Nephron (organoid): Measurements from ENCODE around the gene MORN5.
A peak's percentile ranks its signal among the peaks of the same experiment; 100 is the strongest.

ENCODE experiments used
- H3K27ac Mint-ChIP-seq, 3 experiments: 2 replicates each; pipeline ENCODE4 v1.8.0; 2020; ENCODE audit warnings: mixed read lengths in 3 of 3, mild to moderate bottlenecking in 2 of 3, moderate library complexity in 1 of 3
- H3K27me3 Mint-ChIP-seq: 2 replicates; pipeline ENCODE4 v1.8.0; 2021; ENCODE audit warnings: low read depth, mild to moderate bottlenecking, moderate library complexity, mixed read lengths
- H3K36me3 Mint-ChIP-seq: 2 replicates; pipeline ENCODE4 v1.8.0; 2020; ENCODE audit warnings: low read depth, mixed read lengths
- H3K4me1 Mint-ChIP-seq: 2 replicates; pipeline ENCODE4 v1.8.0; 2020; ENCODE audit warnings: mixed read lengths
- H3K4me3 Mint-ChIP-seq, 3 experiments: 2 replicates each; pipeline ENCODE4 v1.8.0; 2020; ENCODE audit warnings: mild to moderate bottlenecking in 3 of 3, mixed read lengths in 3 of 3, moderate library complexity in 2 of 3
- H3K9me3 Mint-ChIP-seq: 2 replicates; pipeline ENCODE4 v1.8.0; 2020; ENCODE audit warnings: mixed read lengths
- TF ChIP-seq, protein P1 (sequence below), 3 experiments: fragments of 200-600 bp; sonication (generic); IDR thresholded peaks; one replicate each; pipeline ENCODE4 v1.5.0; 2021; ENCODE audit warnings: antibody characterized with exemption in 3 of 3; ENCODE audit not compliant: unreplicated experiment in 3 of 3

Gene MORN5

DNA sequence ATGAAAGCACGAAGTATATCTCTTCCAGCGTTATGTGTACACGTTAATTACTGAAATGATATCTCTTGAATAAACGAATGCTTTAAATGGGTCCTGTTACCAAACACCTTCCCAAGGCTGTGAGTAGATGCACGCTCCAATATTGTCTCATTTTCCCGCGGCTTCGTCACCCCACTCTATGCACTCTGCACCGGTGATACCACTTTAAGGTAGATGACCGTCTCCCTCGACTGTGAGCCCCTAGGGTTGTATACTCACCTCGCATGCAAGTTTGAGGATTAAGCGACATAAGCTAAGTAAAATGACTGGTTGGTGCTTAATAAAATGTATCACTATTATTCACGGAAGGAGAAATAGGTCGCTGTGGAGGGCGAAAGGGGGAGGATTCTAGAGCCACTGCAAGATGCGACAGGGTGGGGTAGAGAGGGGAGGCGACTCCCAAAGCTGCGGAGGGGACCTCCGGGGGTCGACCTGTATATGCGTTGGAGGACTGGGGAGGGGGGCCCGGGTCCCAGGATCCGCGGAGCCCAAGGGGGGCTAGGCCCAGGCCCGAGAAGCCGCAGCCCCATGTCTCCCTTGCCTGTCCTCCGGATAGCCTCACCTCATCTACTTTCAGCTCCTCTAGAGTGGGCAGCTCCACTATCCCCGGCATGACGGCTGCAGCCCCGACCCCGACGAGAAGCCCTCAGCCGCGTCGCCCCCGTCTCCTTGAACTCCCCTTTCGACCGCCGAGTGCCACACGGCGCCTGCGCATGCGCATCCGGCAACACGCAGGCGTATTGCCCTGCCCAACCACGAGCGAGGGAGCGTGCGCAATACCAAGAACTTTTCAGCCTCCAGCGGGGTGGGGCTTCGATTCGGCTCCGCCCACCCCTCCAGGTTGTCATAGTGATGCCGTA is at the start of gene MORN5, which contains the start of gene NDUFA8:
Gene MORN5 (plus strand): TSS at position 883 of the 899 bp plus-strand sequence. CDS start 65 bp downstream, outside the sequence.
Gene NDUFA8 (minus strand): TSS at position 754 of the 899 bp plus-strand sequence. CDS start 102 bp downstream, at position 652.
- TF ChIP-seq, protein P1, sequence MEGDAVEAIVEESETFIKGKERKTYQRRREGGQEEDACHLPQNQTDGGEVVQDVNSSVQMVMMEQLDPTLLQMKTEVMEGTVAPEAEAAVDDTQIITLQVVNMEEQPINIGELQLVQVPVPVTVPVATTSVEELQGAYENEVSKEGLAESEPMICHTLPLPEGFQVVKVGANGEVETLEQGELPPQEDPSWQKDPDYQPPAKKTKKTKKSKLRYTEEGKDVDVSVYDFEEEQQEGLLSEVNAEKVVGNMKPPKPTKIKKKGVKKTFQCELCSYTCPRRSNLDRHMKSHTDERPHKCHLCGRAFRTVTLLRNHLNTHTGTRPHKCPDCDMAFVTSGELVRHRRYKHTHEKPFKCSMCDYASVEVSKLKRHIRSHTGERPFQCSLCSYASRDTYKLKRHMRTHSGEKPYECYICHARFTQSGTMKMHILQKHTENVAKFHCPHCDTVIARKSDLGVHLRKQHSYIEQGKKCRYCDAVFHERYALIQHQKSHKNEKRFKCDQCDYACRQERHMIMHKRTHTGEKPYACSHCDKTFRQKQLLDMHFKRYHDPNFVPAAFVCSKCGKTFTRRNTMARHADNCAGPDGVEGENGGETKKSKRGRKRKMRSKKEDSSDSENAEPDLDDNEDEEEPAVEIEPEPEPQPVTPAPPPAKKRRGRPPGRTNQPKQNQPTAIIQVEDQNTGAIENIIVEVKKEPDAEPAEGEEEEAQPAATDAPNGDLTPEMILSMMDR (IDR thresholded peaks at IDR 0.05; ENCODE audit: unreplicated experiment in 3 of 3) = peak in 1 of 3 experiments; percentile 22
- Mint-ChIP-seq H3K36me3 (no peaks in the 10 kb centered on the region), H3K27ac (peak within 1 kb of the TSS; percentile 73 to 91 (median 82)), H3K9me3 (peaks cover 9% of the 10 kb centered on the region), H3K27me3 (peaks cover 15% of the 10 kb centered on the region), H3K4me3 (peak within 1 kb of the TSS; percentile 94 to 99 (median 97)), H3K4me1 (peaks cover 35% of the 10 kb centered on the region)

DNA sequence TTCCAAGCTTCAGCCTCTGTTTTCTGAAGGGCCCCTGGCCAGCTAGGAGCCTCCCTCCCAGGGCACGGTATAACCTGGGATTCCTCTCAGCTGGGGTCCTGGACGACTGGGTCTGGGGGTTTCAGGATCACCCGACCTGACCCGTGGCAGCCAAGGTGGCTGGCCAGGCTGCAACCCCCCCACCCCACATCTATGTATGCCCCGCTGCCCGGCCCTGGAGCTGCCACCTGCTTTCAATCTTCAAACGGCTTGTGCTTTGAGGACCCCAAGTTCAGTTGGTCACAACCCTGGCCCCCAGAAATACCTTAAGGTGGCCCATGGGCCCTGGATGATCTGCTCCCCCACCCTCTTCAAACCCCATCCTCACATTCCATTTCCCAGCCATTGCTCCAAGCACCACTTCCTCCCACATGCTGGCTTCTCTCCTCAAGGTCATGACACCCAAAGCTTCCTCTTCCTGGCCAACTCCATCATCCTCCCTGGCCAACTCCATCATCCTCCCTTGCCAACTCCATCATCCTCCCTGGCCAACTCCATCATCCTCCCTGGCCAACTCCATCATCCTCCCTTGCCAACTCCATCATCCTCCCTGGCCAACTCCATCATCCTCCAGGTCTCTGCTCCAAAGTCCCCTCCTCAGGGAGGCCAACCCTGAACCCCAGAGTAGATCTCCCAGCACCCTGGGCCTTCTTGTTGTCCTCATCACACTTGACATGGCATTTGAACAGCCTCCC is 49.4 kb upstream of the MORN5 start:
- H3K4me1 Mint-ChIP-seq = peaks cover 5% of the 10 kb centered on the region
- H3K9me3 Mint-ChIP-seq = no peaks in the 10 kb centered on the region
- peaks cover 31% of the 10 kb centered on the region for H3K27me3 Mint-ChIP-seq
- H3K36me3 Mint-ChIP-seq = no peaks in the 10 kb centered on the region
- no peak overlapping the region for H3K27ac Mint-ChIP-seq
- TF ChIP-seq, protein P1 (IDR thresholded peaks at IDR 0.05; ENCODE audit: unreplicated experiment in 3 of 3) = no peak
- H3K4me3 Mint-ChIP-seq = no peak overlapping the region

DNA sequence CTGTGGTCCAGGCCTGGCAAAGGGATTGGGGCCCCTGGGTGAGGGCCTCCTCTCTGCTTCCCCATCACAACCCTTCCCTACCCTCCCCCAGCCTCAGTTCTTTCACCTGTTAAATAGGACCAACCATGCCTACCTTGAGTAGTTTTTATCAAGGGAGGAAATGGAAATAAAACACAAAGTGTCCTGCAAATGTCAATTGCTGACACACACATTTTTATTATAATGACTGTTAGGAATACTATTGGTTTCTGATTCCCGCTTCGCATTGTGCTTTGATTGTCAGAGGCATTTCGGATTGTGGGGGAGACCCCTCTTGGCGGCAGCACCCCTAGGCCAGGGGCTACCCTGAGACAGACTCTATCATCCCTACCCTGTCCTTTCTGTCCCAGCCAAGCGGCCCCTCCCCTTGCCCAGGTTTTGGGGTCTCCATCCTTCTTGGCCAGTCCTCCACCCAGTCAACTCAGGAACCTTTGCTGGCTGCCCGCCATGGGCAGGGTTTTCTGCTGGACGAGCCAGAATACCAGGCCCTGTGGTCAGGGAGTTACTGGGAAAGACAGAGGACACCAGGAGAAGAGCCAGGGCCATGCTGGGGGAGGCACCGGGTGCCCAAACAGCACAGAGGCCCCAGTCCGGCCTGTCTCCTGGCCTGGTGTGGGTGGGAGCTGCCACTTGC is 48.2 kb upstream of the MORN5 start:
- Mint-ChIP-seq H3K4me3 (no peak overlapping the region), H3K27me3 (peaks cover 36% of the 10 kb centered on the region), H3K4me1 (peaks cover 11% of the 10 kb centered on the region), H3K36me3 (no peaks in the 10 kb centered on the region), H3K27ac (no peak overlapping the region), H3K9me3 (no peaks in the 10 kb centered on the region)
- TF ChIP-seq, protein P1 (IDR thresholded peaks at IDR 0.05; ENCODE audit: unreplicated experiment in 3 of 3) = no peak

DNA sequence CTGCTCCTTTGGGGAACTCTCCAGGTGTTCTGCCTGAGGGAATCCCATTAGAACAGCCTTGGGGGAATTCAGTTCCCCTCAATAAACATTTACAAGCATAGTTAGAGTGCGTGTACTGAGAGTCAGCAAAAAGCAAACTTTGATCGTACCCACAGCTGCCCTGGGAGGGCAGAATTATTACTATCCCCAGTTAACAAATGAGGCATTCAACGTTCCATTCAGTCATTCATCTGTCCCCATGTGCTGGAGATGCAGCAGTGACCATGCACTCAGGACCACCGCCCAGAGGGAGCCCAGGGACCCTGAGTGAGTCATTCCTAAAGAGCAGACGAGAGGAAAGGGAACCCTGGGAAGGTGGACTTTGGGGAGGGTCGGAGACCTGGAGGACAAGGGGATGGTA is 47.5 kb upstream of the MORN5 start:
- TF ChIP-seq, protein P1 (IDR thresholded peaks at IDR 0.05; ENCODE audit: unreplicated experiment in 3 of 3) = no peak
- H3K4me3 Mint-ChIP-seq = no peak overlapping the region
- peaks cover 36% of the 10 kb centered on the region for H3K27me3 Mint-ChIP-seq
- H3K36me3 Mint-ChIP-seq = no peaks in the 10 kb centered on the region
- peaks cover 11% of the 10 kb centered on the region for H3K4me1 Mint-ChIP-seq
- no peak overlapping the region for H3K27ac Mint-ChIP-seq
- H3K9me3 Mint-ChIP-seq = no peaks in the 10 kb centered on the region

DNA sequence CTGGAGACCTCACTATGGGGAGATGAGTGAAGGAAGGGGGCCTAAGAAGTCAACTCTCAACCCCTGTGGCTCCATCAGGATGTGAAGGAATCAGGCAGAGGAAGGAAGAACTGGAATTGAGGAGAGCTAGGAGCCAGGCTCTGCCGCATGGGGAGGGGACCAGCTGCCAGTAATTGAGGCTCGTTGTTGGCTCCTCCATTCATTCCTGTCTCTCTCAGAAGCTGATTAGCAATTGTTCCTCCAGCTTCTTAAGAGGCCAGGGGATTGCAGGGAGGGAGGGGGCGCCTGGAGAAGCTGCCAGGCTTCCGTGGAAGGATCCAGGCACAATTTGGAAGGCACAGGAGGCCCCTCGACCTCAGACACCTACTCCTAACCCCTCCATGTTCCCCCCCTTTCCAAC is 46.1 kb upstream of the MORN5 start:
- peaks cover 31% of the 10 kb centered on the region for H3K27me3 Mint-ChIP-seq
- H3K27ac Mint-ChIP-seq = no peak overlapping the region
- H3K4me3 Mint-ChIP-seq = no peak overlapping the region

More for the DNA sequence above, 46.1 kb upstream of the MORN5 start:
- Mint-ChIP-seq H3K9me3 (no peaks in the 10 kb centered on the region), H3K36me3 (no peaks in the 10 kb centered on the region), H3K4me1 (peaks cover 11% of the 10 kb centered on the region)
- TF ChIP-seq, protein P1 (IDR thresholded peaks at IDR 0.05; ENCODE audit: unreplicated experiment in 3 of 3) = no peak
